NT2/D1 (cell line): ENCODE measurements around the gene WRAP73.

Experiments used
- DNase-seq: peaks from one replicate; pipeline ENCODE4 v3.0.0-alpha.2; 2011; ENCODE audit warnings: low read depth, low spot score
- H3K27me3 ChIP-seq: 2 replicates; pipeline ENCODE4 v1.6.0; 2011; ENCODE audit warnings: mild to moderate bottlenecking; ENCODE audit not compliant: insufficient read length, insufficient read depth
- H3K36me3 ChIP-seq: 2 replicates; pipeline ENCODE4 v1.6.1; 2011; ENCODE audit warnings: mild to moderate bottlenecking, low read length, mixed read lengths; ENCODE audit not compliant: insufficient read depth, insufficient read length
- H3K4me1 ChIP-seq: 2 replicates; pipeline ENCODE4 v1.5.1; 2011; ENCODE audit not compliant: insufficient read depth, insufficient read length
- H3K4me3 ChIP-seq: 2 replicates; pipeline ENCODE4 v1.5.1; 2011; ENCODE audit warnings: low read depth; ENCODE audit not compliant: insufficient read length
- H3K9ac ChIP-seq: 2 replicates; pipeline ENCODE4 v1.6.0; 2011; ENCODE audit warnings: low read depth; ENCODE audit not compliant: insufficient read length
- H3K9me3 ChIP-seq: 2 replicates; pipeline ENCODE4 v1.5.1; 2011; ENCODE audit warnings: mild to moderate bottlenecking, low read length; ENCODE audit not compliant: insufficient read depth
- SUZ12 ChIP-seq: IDR thresholded peaks from 2 replicates; pipeline ENCODE4 v1.6.1; 2011; ENCODE audit not compliant: insufficient read length, insufficient read depth; ENCODE audit errors: extremely low read depth
- YY1 ChIP-seq: IDR thresholded peaks from 2 replicates; pipeline ENCODE4 v1.6.1; 2011; ENCODE audit not compliant: insufficient read length, insufficient read depth
- ZNF274 ChIP-seq: IDR thresholded peaks from 2 replicates; pipeline ENCODE4 v1.6.1; 2011; ENCODE audit warnings: mild to moderate bottlenecking, low read depth, low read length

Gene WRAP73

GRCh38 chr1:3642919-3643675, 6.8 kb downstream of the WRAP73 start:
- no peak for DNase-seq
- Histone ChIP-seq H3K27me3 (no peaks in the 10 kb centered on the region), H3K4me3 (no peak overlapping the region), H3K9me3 (no peaks in the 10 kb centered on the region), H3K9ac (no peak overlapping the region), H3K36me3 (peaks cover 39% of the 10 kb centered on the region), H3K4me1 (no peaks in the 10 kb centered on the region)
- no peak for TF ChIP-seq ZNF274
- no peak for TF ChIP-seq SUZ12
- TF ChIP-seq YY1, result no peak

GRCh38 chr1:3641816-3642215, 8.1 kb downstream of the WRAP73 start:
- Histone ChIP-seq H3K9ac (no peak overlapping the region), H3K9me3 (no peaks in the 10 kb centered on the region), H3K4me3 (no peak overlapping the region), H3K4me1 (no peaks in the 10 kb centered on the region), H3K36me3 (peaks cover 41% of the 10 kb centered on the region), H3K27me3 (no peaks in the 10 kb centered on the region)
- DNase-seq, result no peak
- TF ChIP-seq ZNF274 (no peak), YY1 (no peak), SUZ12 (no peak)

GRCh38 chr1:3641046-3641760, 8.7 kb downstream of the WRAP73 start:
- no peak overlapping the region for H3K4me3 ChIP-seq
- H3K4me1 ChIP-seq, result no peaks in the 10 kb centered on the region
- DNase-seq, result no peak
- H3K27me3 ChIP-seq, result no peaks in the 10 kb centered on the region
- TF ChIP-seq ZNF274, result no peak
- TF ChIP-seq YY1, result no peak
- TF ChIP-seq SUZ12, result no peak
- peaks cover 41% of the 10 kb centered on the region for H3K36me3 ChIP-seq
- no peaks in the 10 kb centered on the region for H3K9me3 ChIP-seq
- H3K9ac ChIP-seq, result no peak overlapping the region

- Histone ChIP-seq H3K4me1 (no peaks in the 10 kb centered on the region), H3K9me3 (no peaks in the 10 kb centered on the region), H3K9ac (no peak overlapping the region), H3K4me3 (no peak overlapping the region), H3K27me3 (no peaks in the 10 kb centered on the region), H3K36me3 (peaks cover 41% of the 10 kb centered on the region)
- no peak for DNase-seq
- no peak for TF ChIP-seq SUZ12
- TF ChIP-seq YY1, result no peak
- TF ChIP-seq ZNF274, result no peak
Measured at GRCh38 chr1:3640121-3640837, 9.6 kb downstream of the WRAP73 start.

- H3K9ac ChIP-seq, result no peak overlapping the region
Measured at GRCh38 chr1:3639397-3639911, 10.4 kb downstream of the WRAP73 start.

DNA sequence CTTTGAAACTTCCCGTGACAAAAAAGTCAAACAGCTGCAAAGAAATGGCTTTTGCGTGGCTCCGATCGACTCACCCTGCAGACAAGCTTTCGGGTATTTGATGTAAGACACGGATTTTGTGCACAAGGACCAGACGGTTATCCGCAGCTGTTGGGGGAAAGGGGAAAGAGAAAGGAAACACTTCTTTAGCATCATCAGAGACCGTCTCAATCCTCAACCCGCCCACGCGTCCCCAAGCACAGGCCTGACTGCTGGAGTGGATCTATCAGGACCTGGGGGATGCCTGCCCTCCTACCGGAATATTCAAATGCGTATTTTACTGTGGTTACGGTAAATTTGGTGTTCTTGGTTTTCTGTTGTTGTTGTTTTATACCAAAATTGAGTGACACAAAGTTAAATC, 11.2 kb downstream of the WRAP73 start:
- Histone ChIP-seq H3K36me3 (peaks cover 57% of the 10 kb centered on the region), H3K4me3 (no peak overlapping the region), H3K9ac (no peak overlapping the region), H3K27me3 (no peaks in the 10 kb centered on the region), H3K4me1 (no peaks in the 10 kb centered on the region), H3K9me3 (no peaks in the 10 kb centered on the region)
- no peak for DNase-seq
- TF ChIP-seq YY1 (no peak), SUZ12 (no peak), ZNF274 (no peak)

More at GRCh38 chr1:3639397-3639911, 10.4 kb downstream of the WRAP73 start:
- H3K27me3 ChIP-seq, result no peaks in the 10 kb centered on the region
- no peak overlapping the region for H3K4me3 ChIP-seq
- H3K36me3 ChIP-seq, result peaks cover 49% of the 10 kb centered on the region
- DNase-seq, result no peak
- no peaks in the 10 kb centered on the region for H3K9me3 ChIP-seq
- no peaks in the 10 kb centered on the region for H3K4me1 ChIP-seq
- TF ChIP-seq SUZ12, result no peak
- no peak for TF ChIP-seq YY1
- no peak for TF ChIP-seq ZNF274
